OCI-LY3 (cell line): Measurements from ENCODE around the gene CEBPG.

Experiments used
- CTCF ChIP-seq: fragments of 200-600, 300-600 bp; sonication (generic); IDR thresholded peaks from 2 replicates; pipeline ENCODE4 v1.5.1; 2014; ENCODE audit warnings: antibody characterized with exemption, low read length, low read depth
- EZH2phosphoT487 ChIP-seq: fragments of 200-600 bp; shearing (Covaris generic); IDR thresholded peaks from 2 replicates; pipeline ENCODE4 v1.6.1; 2018; ENCODE audit warnings: antibody characterized with exemption, mixed run types, low read depth

GRCh38 chr19:33340991-33341390 lies 32.5 kb upstream of the CEBPG start:
- TF ChIP-seq CTCF (no peak), EZH2phosphoT487 (no peak)
